GM19240 (cell line): Measurements from ENCODE around the gene OSGIN1.
A peak's percentile ranks its signal among the peaks of the same experiment; 100 is the strongest.

Experiments used
- DNase-seq: peaks from one replicate; pipeline ENCODE4 v3.0.0; 2011; ENCODE audit warnings: low spot score; ENCODE audit not compliant: insufficient read length

OSGIN1 gene

DNA sequence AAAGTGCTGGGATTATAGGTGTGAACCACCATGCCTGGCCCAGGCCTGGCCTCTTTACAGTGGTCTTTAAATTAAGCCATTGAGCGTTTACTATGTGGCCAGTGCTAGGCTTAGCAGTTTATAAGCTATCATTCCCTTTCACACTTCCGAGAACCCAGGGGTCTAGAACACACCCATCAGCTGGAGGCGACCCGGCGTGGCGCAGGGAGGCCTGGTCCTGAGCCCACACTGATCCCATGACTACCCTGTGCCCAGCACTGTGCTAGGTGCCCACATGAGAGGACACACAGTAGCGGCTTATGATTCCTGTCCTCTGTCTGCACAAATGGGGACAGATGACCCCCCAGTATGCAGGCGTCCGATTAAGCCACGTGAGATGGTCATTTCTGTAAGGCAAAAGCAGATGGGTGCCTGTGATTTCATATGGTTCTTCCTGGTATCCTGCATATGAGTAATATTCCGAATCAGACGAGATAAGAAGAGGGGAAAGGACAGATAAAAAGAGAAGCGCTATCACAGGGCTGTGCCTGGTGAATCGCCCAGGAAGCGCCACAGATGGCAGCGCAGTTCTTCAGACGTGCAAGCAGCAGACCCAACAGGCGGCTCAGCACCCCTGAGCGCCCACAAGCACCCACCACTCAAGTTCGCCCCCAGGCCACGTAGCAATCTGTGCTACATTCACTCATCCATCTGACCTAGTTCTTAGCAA lies 5.3 kb downstream of the OSGIN1 start:
- DNase-seq, result no peak

DNA sequence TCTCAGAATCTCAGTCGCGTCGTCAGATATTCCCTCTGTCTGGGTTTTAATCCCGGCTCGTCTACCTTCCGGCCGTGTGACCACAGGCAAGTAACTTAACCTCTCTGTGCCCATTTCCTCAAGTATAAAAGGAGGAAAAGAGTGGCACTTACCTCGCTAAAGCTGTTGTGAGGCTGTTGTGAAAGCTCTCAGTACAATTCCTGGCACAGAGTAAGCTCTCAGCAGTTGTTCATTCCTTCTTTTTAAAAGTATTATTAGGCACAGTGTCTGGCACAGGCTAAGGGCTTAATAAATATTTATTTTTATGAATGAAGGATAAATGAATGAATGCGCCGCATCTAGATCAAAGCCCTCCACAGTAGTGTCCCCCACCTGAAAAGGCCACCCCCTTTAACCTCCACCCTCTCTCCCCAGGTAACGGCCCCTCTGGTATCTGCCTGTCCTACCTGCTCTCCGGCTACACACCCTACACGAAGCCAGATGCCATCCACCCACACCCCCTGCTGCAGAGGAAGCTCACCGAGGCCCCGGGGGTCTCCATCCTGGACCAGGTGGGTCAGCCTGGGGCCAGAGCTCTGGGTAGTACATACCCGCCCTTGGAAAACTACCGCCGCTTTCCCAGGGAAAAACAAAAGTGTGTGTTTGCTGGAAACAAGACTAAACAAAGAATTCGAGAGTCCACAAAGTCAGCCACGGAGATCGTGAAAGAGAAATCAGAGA lies 6.0 kb downstream of the OSGIN1 start:
- DNase-seq, result no peak

DNA sequence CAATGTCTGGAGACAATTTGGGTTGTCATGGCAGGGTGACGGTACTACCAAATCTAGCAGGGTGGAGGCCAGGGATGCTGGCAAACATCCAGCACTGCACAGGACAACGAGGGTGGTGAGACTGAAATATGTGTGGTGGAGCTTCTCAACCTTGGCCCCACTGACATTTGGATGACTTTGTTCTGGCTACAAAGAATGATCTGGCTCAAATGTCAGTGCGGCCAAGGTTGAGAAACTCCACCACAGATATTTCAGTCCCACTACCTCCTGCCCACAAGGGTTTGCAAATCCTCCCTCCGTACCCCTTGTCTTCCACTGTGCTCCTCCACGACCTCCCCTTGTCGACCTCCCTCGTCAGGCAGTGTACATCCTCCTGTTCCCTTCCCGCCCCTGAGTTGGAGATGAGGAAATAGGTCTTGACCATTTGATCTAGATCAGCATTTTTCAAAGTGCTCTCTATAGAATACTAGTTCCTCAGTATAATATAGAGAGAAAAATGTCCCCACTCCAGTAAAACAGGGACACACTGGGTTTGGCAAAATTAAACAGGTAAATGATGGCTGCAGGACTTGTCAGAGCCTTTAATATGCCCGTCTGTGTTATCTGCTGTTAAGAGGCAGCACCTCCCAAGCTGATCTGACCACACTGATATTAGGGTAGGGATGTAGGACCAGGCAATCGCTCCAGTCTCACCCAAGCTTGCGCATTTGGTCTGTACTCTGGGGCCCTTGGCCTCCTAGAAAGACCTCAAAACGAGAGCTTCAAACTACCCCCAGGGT lies 6.8 kb downstream of the OSGIN1 start:
- DNase-seq, result no peak

GRCh38 chr16:83960521-83961249 lies 7.6 kb downstream of the OSGIN1 start:
- DNase-seq, result no peak

GRCh38 chr16:83961591-83961990 lies 8.6 kb downstream of the OSGIN1 start:
- no peak for DNase-seq

GRCh38 chr16:83963277-83964119 lies 10.5 kb downstream of the OSGIN1 start:
- DNase-seq, result no peak

GRCh38 chr16:83964684-83965443 lies 11.8 kb downstream of the OSGIN1 start:
- DNase-seq, result no peak

- no peak for DNase-seq
These were observed 12.6 kb downstream of the OSGIN1 start for GRCh38 chr16:83965444-83966152.

DNA sequence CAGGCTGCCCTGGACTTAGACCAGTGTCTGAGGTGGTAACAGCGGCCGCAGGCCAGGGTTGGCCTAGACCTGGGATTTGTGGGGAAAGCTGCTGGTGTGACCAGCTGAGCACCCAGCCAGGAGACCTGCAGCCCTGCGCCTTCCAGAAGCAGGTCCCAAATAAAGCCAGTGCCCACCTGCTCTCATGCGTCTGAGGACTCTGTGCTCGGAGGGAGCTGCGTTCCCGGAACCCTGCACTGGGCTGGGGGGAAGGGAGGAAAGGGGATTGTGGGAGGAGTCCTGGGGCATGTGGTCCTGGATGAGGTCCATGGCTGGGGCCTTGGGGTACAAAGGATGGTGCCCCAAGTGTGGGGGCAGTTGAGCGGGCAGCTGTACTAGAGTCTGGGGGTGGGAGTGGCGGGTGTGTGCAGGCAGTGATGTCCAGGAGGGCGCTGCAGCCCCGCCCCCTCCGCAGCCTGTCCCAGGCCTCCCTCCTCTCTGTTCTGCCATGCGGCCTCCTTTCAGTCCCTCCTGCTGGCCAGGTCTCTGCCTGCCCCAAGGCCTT lies 13.2 kb downstream of the OSGIN1 start:
- no peak for DNase-seq

- no peak for DNase-seq
These were observed 14.1 kb downstream of the OSGIN1 start for GRCh38 chr16:83967091-83967490.

GRCh38 chr16:83967838-83968305 lies 14.8 kb downstream of the OSGIN1 start, which contains the start of gene NECAB2:
NECAB2 (plus strand) TSS chr16:83968244; CDS start chr16:83968649, 405 bp downstream.
- DNase-seq, result peak; percentile 52

DNA sequence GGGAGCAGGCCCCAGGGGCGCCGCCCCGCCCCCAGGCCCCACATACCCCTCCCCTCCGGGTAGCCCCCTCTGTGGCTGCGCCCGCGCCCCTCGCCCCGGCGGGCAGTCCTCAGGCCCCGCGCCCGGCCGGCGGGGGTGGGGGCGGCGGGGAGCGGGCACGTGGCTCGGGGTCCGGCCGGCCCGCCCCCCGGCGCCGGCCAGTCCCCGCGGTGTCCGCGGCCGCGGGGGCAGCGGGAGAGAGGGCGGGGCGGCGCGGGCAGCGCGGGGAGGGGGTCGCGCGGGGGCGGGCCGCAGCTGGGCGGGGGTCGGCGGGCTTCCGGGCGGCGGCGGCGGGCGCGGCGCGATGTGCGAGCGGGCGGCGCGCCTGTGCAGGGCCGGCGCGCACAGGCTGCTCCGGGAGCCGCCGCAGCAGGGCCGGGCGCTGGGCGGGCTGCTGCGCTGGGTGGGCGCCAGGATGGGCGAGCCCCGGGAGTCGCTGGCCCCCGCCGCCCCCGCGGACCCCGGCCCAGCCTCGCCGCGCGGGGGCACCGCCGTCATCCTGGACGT lies 15.3 kb downstream of the OSGIN1 start:
- DNase-seq, result no peak

DNA sequence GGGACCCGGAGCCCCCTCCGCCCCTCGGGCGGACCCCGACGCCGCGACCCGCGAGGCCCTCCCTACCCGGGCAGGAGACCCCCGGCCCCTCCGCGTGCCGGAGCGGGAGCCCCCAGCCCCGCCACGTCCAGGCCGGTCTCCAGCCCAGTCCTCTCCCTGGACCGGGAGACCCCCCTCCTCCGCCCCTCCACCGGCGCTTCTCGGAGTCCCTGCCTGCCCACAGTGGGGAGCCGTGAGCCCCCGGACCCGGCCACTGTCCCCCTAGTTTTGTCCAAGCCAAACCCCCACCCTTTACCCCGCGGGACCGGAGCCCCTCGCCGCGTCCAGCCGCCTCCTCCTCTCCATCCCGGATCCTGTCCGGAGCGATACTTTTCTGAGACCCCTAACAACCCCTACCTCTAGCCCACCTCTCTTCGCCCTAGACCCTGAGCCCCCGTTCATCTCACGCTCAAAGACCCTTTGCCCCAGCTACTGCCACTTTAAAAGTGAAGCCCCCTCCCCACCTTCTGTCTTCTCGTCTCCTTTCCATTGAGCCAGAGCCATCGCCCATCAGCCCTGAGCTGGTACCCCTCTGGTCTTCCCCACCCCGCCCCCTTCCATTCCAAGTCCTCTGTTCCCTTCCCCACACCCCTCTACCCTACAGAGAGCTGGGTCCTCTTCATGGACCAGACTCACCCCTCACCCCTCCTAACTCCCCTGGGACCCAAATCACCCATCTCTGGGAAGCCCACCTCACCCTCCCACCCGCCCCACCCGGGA lies 16.0 kb downstream of the OSGIN1 start:
- DNase-seq, result no peak

DNA sequence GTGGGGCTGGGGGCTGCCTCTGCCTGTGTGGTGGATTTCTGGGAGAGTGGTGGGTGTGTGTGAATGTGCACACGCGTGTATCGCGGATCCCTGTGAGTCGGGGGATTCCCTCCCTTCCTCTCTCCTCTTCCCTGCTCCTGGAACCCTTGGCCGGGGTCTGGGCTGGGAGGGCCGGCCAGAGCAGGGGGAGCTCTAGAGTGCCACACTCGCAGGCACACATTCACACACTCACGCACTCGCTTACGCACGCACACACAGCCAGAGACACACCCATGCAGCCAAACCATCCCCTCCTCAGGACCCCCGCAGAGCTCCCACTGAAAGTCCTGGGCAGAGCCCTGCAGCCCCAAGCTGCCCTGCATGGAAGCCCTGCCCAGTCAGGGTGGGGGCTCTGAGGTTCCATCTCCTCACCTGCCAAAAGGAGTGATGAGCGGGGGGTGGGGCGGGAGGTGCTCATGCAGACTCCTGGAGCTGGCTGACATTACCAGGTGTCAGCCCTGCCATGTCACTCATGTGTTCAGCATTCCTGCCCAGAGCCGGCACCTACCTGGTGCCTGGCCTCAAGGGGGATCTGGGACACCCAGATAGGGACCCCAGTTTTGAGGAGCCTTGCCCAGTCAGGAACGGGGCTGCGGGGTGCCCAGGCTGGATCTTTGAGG lies 16.9 kb downstream of the OSGIN1 start:
- DNase-seq, result no peak

DNA sequence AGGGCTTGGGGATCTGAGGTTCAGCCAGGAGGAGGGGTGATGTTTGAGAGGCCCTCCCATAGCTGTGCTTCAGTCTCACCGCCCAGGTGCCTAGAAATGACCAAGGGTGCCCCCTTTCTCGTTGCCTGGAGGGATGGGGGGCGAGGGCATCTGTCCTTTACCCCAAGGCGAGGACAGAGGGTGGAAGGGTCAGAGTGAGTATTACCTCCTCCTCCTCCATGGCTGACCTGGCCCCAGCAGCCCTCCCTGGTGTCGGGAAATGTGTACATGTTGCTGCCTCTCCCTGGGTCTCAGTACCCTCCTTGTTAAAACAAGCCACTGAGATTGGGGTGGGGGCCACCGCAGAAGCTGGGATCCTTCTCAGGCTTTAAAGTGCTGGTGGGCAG lies 17.4 kb downstream of the OSGIN1 start:
- DNase-seq, result no peak

DNA sequence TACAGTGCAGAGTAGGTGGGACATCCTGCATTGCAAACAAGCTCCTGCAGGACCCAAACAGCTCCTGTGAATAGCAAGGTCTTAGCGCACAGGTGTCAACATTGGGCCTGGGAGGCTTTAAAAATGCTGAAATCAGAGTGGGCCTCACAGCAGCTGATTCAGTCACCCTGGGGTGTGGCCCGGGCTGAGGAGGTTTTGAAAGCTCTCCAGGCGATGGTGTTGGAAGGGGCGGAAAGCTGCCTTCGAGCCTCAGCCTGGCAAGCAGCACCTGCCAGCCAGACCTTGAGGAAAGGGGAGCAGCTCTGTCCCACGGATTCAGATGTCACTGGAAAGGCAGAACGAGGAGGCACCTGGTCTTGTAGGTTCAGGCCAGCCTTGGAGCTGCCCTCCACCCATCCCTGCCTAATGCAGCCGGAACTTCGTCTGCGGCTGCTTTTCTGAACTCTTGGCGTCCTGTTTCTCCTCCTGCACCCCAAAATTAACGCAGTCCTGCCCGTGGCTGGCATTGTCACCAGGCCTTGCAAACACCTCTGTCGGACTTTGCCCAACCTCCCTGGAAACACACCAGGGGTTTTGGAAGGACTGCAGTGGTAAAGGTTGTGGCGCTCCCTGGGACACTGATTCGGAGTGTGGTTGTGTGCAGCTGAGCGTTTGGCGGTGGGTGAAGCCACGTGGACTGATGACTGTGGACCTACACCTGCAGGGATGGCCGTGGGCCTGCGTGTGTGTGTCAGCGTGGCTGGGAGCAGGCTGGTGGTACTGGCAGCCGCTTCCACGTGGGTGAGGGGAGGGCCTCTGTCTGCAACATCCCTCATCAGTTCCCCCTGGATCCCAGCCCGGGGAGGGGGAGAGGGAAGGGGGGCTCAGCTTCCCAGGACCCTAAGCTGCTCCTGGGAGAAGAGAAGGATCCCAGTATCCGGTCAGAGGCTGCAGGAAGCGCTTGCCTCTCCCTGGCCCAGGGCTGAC lies 18.4 kb downstream of the OSGIN1 start:
- no peak for DNase-seq
